Choroid plexus epithelial cell (primary cell): ENCODE data around the gene FNDC7.
"Not testable (repeated sequence)": the region's sequence is repeated elsewhere in the genome, so short reads cannot be mapped to it uniquely, and the experiment has no call there.

ENCODE experiments used
- DNase-seq: peaks from one replicate; pipeline ENCODE4 v3.0.0-alpha.2; 2010; ENCODE audit warnings: low read depth
- H3K4me3 ChIP-seq: 2 replicates; pipeline ENCODE4 v1.5.1; 2011; ENCODE audit warnings: low read depth, mild to moderate bottlenecking, control low read depth, low read length, moderate library complexity
- CTCF ChIP-seq: conservative IDR thresholded peaks from 2 replicates; pipeline ENCODE4 v1.5.1; 2011; ENCODE audit warnings: low read depth, mild to moderate bottlenecking, control low read depth, inconsistent platforms, low read length, moderate library complexity

Gene FNDC7, protein sequence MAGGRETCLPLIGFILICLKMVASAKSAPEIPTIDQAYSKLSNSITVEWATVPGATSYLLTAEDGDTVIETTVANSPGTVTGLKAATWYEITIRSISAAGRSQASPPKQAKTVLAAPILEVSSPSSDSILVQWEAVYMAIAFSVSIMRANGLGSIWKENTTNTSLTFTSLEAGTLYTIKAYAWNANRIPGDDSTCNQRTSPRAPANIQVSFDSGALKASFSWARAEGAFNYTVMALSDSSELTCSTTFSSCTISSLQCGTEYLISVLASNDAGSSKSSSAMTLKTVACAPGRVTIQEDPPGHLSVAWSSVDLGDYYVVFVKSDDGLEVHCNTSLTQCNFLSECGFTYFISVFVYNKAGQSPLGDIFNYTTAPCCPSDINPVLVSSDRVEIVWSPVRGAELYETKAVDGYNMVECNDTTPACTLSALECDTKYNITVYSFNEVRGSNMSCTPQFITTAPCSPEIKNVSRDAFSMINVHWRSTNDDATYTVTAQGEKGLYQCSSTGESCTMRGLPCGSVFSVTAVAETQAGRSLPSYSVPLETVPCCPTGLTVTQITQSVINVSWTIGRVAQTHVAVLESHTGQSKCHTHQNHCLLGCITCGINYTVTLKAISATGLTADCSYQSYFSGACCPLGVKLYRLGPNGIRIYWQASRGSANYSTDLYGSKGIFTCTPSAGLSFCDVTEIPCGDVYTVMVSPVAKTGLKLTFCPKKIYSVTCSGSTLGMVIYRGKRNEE

GRCh38 chr1:108712606-108713150, at the start of gene FNDC7:
TSS of gene FNDC7 (plus strand) at chr1:108712908. CDS start at chr1:108712934, 26 bp downstream.
- no peak for TF ChIP-seq CTCF
- peak; percentile 35 for DNase-seq
- no peak within 1 kb of the TSS for H3K4me3 ChIP-seq

DNA sequence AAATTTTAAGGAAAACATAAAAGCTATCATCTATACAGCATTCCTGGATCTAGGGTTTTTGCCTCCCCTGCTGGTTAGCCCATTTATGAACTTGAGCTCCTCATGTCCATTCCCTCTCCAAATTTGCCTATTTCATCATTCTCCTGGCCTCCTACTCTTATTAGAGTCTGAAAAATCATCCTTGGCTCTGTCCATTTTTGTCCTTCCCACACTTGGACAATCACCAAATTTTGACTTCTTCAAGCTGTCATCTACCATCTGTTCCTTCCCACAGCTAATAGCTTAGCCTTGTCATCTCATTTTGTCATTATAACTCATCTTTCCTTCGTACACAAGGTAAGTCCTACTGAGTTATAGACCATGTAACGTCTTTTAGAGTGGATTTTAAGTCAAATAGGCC, 49.6 kb upstream of the FNDC7 start:
- DNase-seq, result no peak
- no peak for TF ChIP-seq CTCF
- no peak overlapping the region for H3K4me3 ChIP-seq

GRCh38 chr1:108664481-108664880, 48.2 kb upstream of the FNDC7 start:
- DNase-seq, result no peak
- no peak for TF ChIP-seq CTCF
- H3K4me3 ChIP-seq, result no peak overlapping the region

DNA sequence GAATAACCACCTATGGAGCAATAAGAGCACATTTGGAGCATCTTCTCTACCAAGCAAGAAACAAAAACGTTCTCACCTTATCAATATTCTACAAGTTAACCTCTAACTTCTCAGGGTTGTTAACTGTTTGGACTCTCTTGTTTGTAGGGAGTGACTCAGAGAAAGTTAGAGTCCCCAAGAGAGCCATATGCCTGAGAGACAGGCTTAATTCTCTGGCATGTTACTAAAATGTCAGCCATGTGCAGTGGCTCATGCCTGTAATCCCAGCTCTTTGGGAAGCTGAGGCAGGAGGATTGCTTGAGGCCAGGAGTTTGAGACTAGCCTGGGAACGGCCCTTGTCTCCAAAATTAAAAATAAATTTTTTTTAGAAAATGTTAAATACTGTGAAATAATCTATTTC, 47.6 kb upstream of the FNDC7 start:
- DNase-seq, result no peak
- no peak overlapping the region for H3K4me3 ChIP-seq
- no peak for TF ChIP-seq CTCF

DNA sequence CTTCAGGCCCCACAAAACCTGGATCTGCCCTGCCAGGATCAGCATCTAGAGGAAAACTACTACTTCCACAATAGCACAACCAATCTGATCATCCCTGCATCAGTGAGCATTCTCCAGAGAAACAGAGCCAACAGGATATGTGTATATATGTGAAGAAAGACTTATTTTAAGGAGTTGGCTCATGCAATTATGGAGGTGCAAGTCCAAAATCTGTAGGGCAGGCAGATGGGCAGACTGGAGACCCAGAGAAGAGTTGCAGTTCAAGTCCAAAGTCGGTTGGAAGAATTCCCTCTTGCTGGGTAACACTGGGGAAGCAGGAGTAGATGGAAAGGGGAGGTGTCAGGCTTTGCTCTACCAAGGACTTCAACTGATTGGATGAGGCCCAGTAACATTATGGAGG, 46.9 kb upstream of the FNDC7 start:
- TF ChIP-seq CTCF, result no peak
- no peak for DNase-seq

DNA sequence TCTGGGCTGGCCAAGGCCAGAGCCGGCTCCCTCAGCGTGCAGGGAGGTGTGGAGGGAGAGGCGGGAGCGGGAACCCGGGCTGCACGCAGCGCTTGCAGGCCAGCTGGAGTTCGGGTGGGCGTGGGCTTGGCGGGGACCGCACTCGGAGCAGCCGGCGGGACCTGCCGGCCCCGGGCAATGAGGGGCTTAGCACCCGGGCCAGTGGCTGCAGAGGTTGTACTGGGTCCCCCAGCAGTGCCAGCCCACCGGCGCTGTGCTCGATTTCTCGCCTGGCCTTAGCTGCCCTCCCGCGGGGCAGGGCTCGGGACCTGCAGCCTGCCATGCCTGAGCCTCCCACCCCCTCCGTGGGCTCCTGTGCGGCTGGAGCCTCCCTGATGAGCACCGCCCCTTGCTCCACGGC, 45.3 kb upstream of the FNDC7 start:
- not testable (repeated sequence) for DNase-seq, H3K4me3 ChIP-seq

More for the DNA sequence above, 46.9 kb upstream of the FNDC7 start:
- H3K4me3 ChIP-seq, result no peak overlapping the region

GRCh38 chr1:108668777-108669176, 43.9 kb upstream of the FNDC7 start:
- no peak overlapping the region for H3K4me3 ChIP-seq
- TF ChIP-seq CTCF, result no peak
- DNase-seq, result no peak
